Neural cell (in vitro differentiated cells): ENCODE data around the gene NUP98. TPM values are rescaled to one million over a fixed set of nuclear protein-coding genes. Genes with fewer than 3 reads are reported as not detected.

ENCODE experiments used
- H2AFZ ChIP-seq: fragments of 200-600, 300-800 bp; sonication (generic), shearing (Covaris generic); 2 replicates; pipeline ENCODE4 v1.6.0; 2014; ENCODE audit warnings: low read depth, mild to moderate bottlenecking, antibody characterized with exemption, low read length, moderate library complexity
- H3F3A ChIP-seq: fragments of 200-600 bp; shearing (Covaris generic); 2 replicates; pipeline ENCODE4 v1.6.1; 2016; ENCODE audit warnings: mild to moderate bottlenecking, moderate library complexity, mixed read lengths, antibody characterized with exemption, low read length; ENCODE audit not compliant: insufficient read depth, poor library complexity, severe bottlenecking
- H3K27ac ChIP-seq: fragments of 200-600, 300-800 bp; sonication (generic), shearing (Covaris generic); 2 replicates; pipeline ENCODE4 v1.5.1; 2014; ENCODE audit warnings: mild to moderate bottlenecking, low read length, moderate library complexity
- H3K27me3 ChIP-seq: fragments of 300-800, 200-600 bp; sonication (generic), shearing (Covaris generic); 2 replicates; pipeline ENCODE4 v1.6.0; 2014; ENCODE audit warnings: mild to moderate bottlenecking, low read depth, low read length, moderate library complexity; ENCODE audit not compliant: insufficient read depth
- H3K36me3 ChIP-seq: fragments of 300-800, 200-600 bp; sonication (generic), shearing (Covaris generic); 2 replicates; pipeline ENCODE4 v1.5.1; 2014; ENCODE audit warnings: mild to moderate bottlenecking, antibody characterized with exemption, low read length, moderate library complexity; ENCODE audit not compliant: insufficient read depth
- H3K4me2 ChIP-seq: fragments of 300-800, 200-600 bp; sonication (generic), shearing (Covaris generic); 2 replicates; pipeline ENCODE4 v1.6.0; 2014; ENCODE audit warnings: mild to moderate bottlenecking, low read length
- H3K4me3 ChIP-seq: fragments of 300-800, 200-600 bp; sonication (generic), shearing (Covaris generic); 2 replicates; pipeline ENCODE4 v1.5.1; 2014; ENCODE audit warnings: mild to moderate bottlenecking, low read length, moderate library complexity
- H3K79me2 ChIP-seq: fragments of 200-600 bp; shearing (Covaris generic); replicated peaks from 2 replicates; pipeline ENCODE4 v1.6.0; 2014; ENCODE audit warnings: mild to moderate bottlenecking, low read length, moderate library complexity; ENCODE audit not compliant: insufficient read depth
- H3K9ac ChIP-seq: fragments of 300-800, 200-600 bp; sonication (generic), shearing (Covaris generic); 2 replicates; pipeline ENCODE4 v1.6.1; 2016; ENCODE audit warnings: mild to moderate bottlenecking, low read length, mixed read lengths
- H3K9me2 ChIP-seq: fragments of 200-600 bp; shearing (Covaris generic); 2 replicates; pipeline ENCODE4 v1.6.1; 2016; ENCODE audit warnings: mild to moderate bottlenecking, low read length, mixed read lengths; ENCODE audit not compliant: insufficient read depth
- H3K9me3 ChIP-seq: fragments of 200-600, 300-800 bp; sonication (generic), shearing (Covaris generic); 2 replicates; pipeline ENCODE4 v1.6.1; 2016; ENCODE audit warnings: mild to moderate bottlenecking, mixed run types, low read length, moderate library complexity, mixed read lengths
- H4K20me1 ChIP-seq: fragments of 200-600 bp; shearing (Covaris generic); 2 replicates; pipeline ENCODE4 v1.6.1; 2016; ENCODE audit warnings: mild to moderate bottlenecking, mixed run types; ENCODE audit not compliant: insufficient read depth
- CTCF ChIP-seq: fragments of 450-650 bp; IDR thresholded peaks from 2 replicates; pipeline ENCODE4 v1.5.1; 2014; ENCODE audit warnings: antibody characterized with exemption, mild to moderate bottlenecking, moderate library complexity; ENCODE audit not compliant: poor library complexity, severe bottlenecking
- EP300 ChIP-seq: fragments of 450-650 bp; conservative IDR thresholded peaks from 2 replicates; pipeline ENCODE4 v1.6.1; 2014; ENCODE audit warnings: antibody characterized with exemption, mild to moderate bottlenecking, moderate library complexity; ENCODE audit not compliant: poor library complexity, severe bottlenecking
- EZH2 ChIP-seq: fragments of 200-600, 300-800 bp; shearing (Covaris generic), sonication (generic); IDR thresholded peaks from 2 replicates; pipeline ENCODE4 v1.6.1; 2014; ENCODE audit warnings: antibody characterized with exemption, low read length, borderline replicate concordance, mild to moderate bottlenecking; ENCODE audit not compliant: insufficient read depth, poor library complexity, severe bottlenecking
- MXI1 ChIP-seq: fragments of 450-650 bp; conservative IDR thresholded peaks from 2 replicates; pipeline ENCODE4 v1.6.1; 2014; ENCODE audit warnings: antibody characterized with exemption, mild to moderate bottlenecking; ENCODE audit not compliant: poor library complexity, severe bottlenecking
- POLR2AphosphoS5 ChIP-seq: IDR thresholded peaks from 2 replicates; pipeline ENCODE4 v1.6.1; 2012
- RAD21 ChIP-seq: fragments of 450-650 bp; conservative IDR thresholded peaks from 2 replicates; pipeline ENCODE4 v1.6.1; 2014; ENCODE audit warnings: antibody characterized with exemption, mild to moderate bottlenecking, moderate library complexity
- REST ChIP-seq: IDR thresholded peaks from 2 replicates; pipeline ENCODE4 v1.6.1; 2012; ENCODE audit warnings: borderline replicate concordance
- SMC3 ChIP-seq: fragments of 450-650 bp; conservative IDR thresholded peaks from 2 replicates; pipeline ENCODE4 v1.6.1; 2014; ENCODE audit warnings: antibody characterized with exemption, mild to moderate bottlenecking, moderate library complexity; ENCODE audit not compliant: poor library complexity
- TAF1 ChIP-seq: IDR thresholded peaks from 2 replicates; pipeline ENCODE4 v1.6.1; 2012; ENCODE audit warnings: low read depth
- polyA plus RNA-seq: library from polyadenylated mRNA; depleted of rRNA; stranded (reverse); fragments of >200 nt; gene quantifications from 2 replicates; pipeline ENCODE4 v1.2.3, GENCODE V29; 2014

NUP98 gene
- polyA plus RNA-seq, 1 donor from 2014 or later, result 28.9 TPM

- Histone ChIP-seq H3F3A (no peaks in the 10 kb centered on the region), H3K9me3 (no peaks in the 10 kb centered on the region), H3K27ac (no peak overlapping the region), H3K4me2 (no peak overlapping the region), H3K79me2 (no peaks in the 10 kb centered on the region), H3K27me3 (no peaks in the 10 kb centered on the region), H3K9me2 (no peaks in the 10 kb centered on the region), H3K4me3 (no peak overlapping the region), H4K20me1 (no peaks in the 10 kb centered on the region), H3K36me3 (no peaks in the 10 kb centered on the region), H2AFZ (no peak overlapping the region), H3K9ac (no peak overlapping the region)
- TF ChIP-seq REST (no peak), TAF1 (no peak)
These were observed 36.1 kb upstream of the NUP98 start for GRCh38 chr11:3833449-3833848.

- H3K27me3 ChIP-seq, result no peaks in the 10 kb centered on the region
- no peak overlapping the region for H3K9ac ChIP-seq
- H3K27ac ChIP-seq, result no peak overlapping the region
- H3K79me2 ChIP-seq, result no peaks in the 10 kb centered on the region
- H3K9me3 ChIP-seq, result no peaks in the 10 kb centered on the region
- H3K4me2 ChIP-seq, result no peak overlapping the region
- H3K9me2 ChIP-seq, result no peaks in the 10 kb centered on the region
- H3K36me3 ChIP-seq, result no peaks in the 10 kb centered on the region
- no peaks in the 10 kb centered on the region for H3F3A ChIP-seq
- H3K4me3 ChIP-seq, result no peak overlapping the region
- H2AFZ ChIP-seq, result no peak overlapping the region
- no peaks in the 10 kb centered on the region for H4K20me1 ChIP-seq
- TF ChIP-seq EZH2 (no peak), RAD21 (no peak)
These were observed 35.5 kb upstream of the NUP98 start for GRCh38 chr11:3832816-3833215.

GRCh38 chr11:3831378-3832239 is 34.3 kb upstream of the NUP98 start:
- Histone ChIP-seq H3K4me2 (no peak overlapping the region), H3K36me3 (no peaks in the 10 kb centered on the region), H3K9me2 (no peaks in the 10 kb centered on the region), H3F3A (no peaks in the 10 kb centered on the region), H3K9me3 (no peaks in the 10 kb centered on the region), H4K20me1 (no peaks in the 10 kb centered on the region), H3K4me3 (no peak overlapping the region), H3K79me2 (no peaks in the 10 kb centered on the region), H3K27me3 (no peaks in the 10 kb centered on the region), H3K27ac (no peak overlapping the region), H3K9ac (no peak overlapping the region), H2AFZ (no peak overlapping the region)
- TF ChIP-seq RAD21 (no peak), MXI1 (no peak), REST (no peak), CTCF (no peak), EZH2 (no peak), SMC3 (no peak), POLR2AphosphoS5 (no peak), TAF1 (no peak), EP300 (no peak)
